GM18519 (cell line): ENCODE results near the gene SPRYD3.
A peak's percentile ranks its signal among the peaks of the same experiment; 100 is the strongest.
"Not testable (repeated sequence)": the region's sequence is repeated elsewhere in the genome, so short reads cannot be mapped to it uniquely, and the experiment has no call there.

Experiments
- ATAC-seq: cut with Tn5 transposase; IDR thresholded peaks from one replicate; pipeline ENCODE4 v1.9.1; 2021; ENCODE audit warnings: mild to moderate bottlenecking, moderate library complexity; ENCODE audit not compliant: unreplicated experiment, low FRiP score

Gene SPRYD3, protein sequence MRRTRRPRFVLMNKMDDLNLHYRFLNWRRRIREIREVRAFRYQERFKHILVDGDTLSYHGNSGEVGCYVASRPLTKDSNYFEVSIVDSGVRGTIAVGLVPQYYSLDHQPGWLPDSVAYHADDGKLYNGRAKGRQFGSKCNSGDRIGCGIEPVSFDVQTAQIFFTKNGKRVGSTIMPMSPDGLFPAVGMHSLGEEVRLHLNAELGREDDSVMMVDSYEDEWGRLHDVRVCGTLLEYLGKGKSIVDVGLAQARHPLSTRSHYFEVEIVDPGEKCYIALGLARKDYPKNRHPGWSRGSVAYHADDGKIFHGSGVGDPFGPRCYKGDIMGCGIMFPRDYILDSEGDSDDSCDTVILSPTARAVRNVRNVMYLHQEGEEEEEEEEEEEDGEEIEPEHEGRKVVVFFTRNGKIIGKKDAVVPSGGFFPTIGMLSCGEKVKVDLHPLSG

DNA sequence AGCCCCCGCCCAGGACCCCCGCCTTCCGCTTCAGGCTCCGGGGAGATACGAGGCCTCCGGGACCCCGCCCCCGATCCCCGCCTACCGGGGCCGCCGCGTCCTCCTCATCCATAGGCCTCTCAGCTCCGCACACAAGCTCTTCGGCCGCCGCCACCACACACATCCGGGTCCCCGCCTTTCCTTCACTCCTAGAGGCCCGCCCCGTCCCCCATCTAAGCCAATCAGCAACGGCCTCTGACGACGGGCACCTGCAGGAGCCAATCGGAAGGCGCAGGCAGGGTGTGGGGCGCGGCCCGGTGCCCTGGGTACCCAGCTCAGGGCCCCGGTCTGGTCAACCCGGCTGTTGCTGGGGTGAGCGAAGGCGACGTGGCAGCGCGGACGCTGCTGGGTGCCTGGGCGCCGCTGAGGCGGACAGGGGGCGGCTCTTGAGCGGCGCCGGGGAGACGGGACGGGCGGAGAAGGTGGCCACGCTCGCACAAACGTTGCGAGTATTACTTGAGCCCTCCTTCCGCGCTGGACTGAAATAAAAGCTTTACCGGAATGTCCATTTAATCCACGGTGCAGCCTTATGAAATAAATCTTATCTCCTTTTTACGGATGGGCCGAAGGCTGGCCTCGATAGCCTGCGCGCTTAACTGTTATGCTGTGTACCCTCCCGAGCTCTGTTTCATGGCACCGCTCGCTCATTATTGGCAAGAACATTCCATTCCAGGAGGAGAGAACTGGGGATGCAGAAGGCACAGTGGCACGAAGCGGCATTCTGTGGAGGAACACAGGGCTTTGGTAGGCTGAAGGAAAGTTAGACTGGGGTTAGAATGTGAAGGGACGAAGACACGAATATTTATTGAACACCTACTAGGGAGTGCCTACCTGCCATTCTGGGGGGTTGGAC lies at the start of gene SPRYD3:
SPRYD3 (minus strand) TSS at position 165 of the 892 bp plus-strand sequence; CDS start at position 108, 57 bp downstream.
- peak; percentile 91 for ATAC-seq

DNA sequence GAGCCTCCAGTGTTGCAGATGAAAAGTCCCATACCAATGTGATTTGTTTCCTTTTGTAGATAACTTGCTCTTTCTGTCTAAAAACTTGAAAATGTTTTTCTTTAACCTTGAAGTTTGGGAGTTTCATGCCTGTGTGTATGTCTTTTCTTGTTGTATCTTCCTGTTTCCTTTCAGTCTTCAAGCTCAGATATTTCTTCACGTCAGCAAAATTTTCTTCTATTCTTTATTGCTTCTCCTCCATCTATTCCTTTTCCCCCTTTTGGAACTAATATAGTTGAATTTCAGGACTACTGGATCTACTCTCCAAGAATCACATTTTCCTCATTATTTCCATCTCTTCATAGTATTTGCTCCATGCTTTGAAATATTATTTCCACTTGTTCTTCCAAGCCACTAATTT lies 48.0 kb upstream of the SPRYD3 start:
- no peak for ATAC-seq

GRCh38 chr12:53124352-53124723 lies 45.1 kb upstream of the SPRYD3 start:
- ATAC-seq = no peak

DNA sequence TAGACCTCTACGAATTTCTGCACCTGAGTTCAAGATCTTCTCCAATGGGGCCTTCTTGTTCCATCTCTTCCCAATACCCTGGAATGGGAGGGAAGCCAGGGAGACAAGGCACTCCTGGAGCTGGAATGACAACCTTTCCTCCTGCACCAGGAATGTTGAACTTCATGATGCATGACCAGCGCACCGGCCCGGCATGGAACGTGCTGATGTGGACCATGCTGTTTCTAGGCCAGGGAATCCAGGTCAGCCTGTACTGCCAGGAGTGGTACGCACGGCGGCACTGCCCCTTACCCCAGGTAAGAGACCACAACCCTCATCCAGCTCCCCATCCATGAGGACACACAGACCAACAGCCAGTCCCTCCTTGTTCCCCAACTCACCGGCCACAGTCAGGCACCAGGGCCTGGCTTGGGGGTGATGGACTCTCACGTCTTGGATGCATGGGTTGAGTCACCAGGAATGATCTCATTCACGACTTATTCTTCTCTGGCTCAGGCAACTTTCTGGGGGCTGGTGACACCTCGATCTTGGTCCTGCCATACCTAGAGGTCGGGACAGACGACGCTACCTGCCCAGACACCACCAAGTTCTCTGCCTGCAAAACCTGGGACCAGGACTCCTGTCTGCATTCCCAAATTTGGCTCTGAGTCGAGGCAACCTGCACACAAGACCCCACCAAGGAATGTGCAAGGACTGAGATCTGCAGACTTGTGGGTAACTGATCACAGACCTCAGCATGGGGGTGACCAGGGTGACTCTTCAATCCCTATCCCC lies 44.6 kb upstream of the SPRYD3 start:
- no peak for ATAC-seq

DNA sequence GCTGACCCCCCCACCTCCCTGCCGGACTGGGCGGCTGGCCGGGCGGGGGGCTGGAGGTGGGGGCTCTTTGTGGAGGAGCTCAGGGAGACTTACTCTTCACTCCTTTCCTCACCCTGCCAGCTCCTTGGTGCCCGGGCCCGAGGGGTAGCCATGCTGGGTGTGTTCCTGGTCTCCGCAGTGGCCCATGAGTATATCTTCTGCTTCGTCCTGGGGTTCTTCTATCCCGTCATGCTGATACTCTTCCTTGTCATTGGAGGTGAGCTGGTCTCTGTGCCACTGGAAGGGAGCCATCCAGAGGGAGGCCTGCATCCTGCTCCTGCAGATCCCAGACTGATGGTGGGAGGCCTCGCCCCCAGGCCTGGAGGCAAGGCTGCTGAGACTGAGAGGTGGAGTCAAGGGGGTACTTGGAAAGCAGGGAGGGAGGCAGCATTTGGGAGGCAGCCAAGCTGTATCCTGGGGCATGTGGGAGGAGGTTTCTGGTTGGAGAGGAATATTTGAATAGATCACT lies 43.8 kb upstream of the SPRYD3 start:
- no peak for ATAC-seq

GRCh38 chr12:53120685-53121525 lies 41.7 kb upstream of the SPRYD3 start:
- ATAC-seq = no peak

DNA sequence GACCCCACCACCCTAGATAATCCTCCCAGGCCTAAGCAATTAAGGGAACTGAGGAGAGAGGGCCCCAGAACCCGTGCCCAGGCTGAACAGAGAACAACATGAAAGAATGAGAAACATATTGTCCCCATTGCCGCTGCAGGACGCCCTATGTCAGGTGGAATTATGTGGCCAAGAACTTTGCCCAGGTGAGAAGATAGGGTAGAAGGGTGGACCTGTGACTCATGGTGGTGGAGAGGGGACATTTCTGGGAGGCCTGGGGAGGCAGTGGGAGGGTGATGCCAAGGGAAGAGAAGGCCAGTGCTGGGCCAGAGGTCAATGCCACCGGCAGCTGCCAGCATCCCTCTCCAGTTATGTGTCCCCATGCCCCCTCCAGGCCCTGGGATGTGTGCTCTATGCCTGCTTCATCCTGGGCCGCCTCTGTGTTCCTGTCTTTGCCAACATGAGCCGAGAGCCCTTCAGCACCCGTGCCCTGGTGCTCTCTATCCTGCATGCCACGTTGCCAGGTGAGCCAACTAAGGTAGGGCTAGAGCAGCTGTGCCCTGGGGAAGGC lies 39.6 kb upstream of the SPRYD3 start:
- no peak for ATAC-seq

GRCh38 chr12:53115891-53116648 lies 36.9 kb upstream of the SPRYD3 start:
- no peak for ATAC-seq

GRCh38 chr12:53115112-53115890 lies 36.1 kb upstream of the SPRYD3 start:
- no peak for ATAC-seq

DNA sequence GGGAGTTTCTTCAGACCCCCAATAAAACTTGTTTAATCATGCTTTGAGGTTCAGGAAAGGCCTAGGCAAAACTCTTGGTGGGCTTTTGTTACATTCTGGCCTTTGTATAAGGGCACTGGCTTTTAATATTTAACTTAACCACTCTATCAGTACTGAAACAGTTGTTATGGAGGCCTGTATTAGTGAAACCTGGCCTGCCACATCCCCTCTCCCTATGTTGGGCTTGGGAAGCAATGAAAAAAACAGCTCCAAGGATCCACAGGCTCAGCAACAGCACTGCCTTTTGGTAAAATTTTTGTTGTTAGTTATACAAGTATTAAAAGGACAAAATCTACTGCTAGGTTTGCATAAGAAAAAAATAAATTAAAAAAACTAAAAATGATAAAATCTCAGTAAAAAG lies 34.8 kb upstream of the SPRYD3 start:
- ATAC-seq = no peak

- ATAC-seq = no peak
Observed at GRCh38 chr12:53113136-53113705, 34.0 kb upstream of the SPRYD3 start.

DNA sequence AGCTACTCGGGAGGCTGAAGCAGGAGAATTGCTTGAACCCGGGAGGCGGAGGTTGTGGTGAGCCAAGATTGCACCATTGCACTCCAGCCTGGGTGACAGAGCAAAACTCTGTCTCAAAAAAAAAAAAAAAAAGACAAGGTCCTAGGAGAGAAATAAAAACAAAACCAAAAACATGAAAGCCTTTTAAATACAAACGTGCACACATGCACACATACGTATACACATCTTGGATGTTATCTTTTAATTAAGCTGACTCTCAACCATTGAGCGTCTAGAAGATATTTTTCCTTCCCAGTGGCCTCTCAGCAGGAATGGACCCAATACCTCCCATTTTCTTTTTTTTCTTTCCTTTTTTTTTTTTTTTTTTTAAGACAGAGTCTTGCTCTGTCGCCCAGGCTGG lies 33.2 kb upstream of the SPRYD3 start:
- not testable (repeated sequence) for ATAC-seq

GRCh38 chr12:53107122-53107521 lies 27.9 kb upstream of the SPRYD3 start:
- no peak for ATAC-seq

DNA sequence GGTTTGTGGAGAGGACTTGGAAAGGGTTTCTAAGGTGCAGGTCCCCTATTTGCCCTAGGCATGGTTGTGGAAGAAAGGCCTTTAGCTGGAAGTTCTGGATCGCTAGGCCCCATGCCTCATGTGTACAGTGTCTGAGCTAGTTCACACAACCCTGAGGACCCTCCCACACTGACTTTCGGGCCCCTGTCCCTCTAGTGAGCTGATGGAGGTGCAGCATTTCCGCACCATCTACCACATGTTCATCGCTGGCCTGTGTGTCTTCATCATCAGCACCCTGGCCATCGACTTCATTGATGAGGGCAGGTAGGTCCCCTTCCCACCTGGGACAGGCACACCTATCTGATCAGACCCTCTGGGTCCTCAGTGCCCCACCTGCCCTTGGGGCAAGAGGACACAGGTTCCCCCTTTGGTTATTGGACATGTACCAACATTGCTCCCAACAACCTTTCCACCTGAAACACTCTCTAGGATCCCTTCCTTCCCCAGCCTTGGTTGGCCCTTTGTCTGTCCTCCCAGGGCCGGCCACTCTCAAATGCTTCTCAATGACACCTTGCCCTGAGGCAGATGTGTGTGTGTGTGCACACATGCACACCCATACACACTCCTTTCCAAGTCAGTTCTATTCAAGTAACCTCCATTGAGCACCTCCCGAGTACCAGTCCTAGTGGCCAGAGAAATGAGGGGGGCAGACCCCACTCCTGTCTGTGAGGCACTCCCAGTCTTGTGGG lies 26.7 kb upstream of the SPRYD3 start:
- ATAC-seq = no peak

DNA sequence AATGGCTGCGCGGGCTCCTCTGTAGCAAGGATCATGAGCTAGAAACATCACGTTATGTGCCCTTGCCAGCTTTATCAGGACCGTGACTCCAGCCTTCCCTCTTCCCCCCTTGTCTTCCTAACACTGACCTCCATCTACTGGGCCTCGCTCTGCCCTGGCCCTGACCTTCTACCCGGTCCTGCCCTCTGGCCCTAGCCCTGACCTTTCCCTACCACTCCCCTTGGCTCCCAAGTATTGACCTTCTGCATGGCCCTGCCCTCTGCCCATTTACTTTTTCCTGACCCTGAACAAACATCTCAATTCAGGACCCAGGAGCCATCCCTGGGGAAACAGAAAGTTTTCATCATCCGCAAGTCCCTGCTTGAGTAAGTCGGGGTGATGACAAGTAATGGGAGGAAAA lies 26.1 kb upstream of the SPRYD3 start:
- no peak for ATAC-seq

DNA sequence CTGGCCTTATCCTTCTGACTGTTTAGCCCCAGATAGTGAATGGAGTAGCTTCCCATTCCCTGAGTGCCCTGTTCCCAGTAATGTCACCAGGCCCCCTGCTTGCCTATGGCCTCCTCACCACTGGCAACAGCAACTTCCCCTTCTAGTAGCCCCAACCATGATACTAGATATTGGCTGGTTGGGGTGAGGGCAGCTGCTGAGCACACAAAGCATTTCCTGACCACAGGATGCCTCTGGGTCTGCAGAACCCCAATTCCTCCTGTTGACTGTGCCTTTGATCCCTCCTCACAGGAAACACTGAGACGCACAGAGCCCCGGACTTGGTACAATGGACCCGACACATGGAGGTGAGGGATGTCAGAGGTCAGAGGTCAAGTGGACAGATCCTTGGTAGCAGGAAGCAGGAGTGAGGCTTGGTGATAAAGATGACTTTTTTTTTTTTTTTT lies 24.7 kb upstream of the SPRYD3 start:
- ATAC-seq = no peak
